GM06990 (cell line): ENCODE data around the gene ZNF592.
"Not testable (repeated sequence)": the region's sequence is repeated elsewhere in the genome, so short reads cannot be mapped to it uniquely, and the experiment has no call there.

Experiments used
- DNase-seq: peaks from one replicate; pipeline ENCODE4 v3.0.0-alpha.2; 2011; ENCODE audit not compliant: insufficient read length; ENCODE audit errors: extremely low read depth
- H3K27me3 ChIP-seq: replicated peaks from 2 replicates; pipeline ENCODE4 v1.6.0; 2011; ENCODE audit warnings: low read length; ENCODE audit not compliant: control insufficient read depth, insufficient read depth
- H3K36me3 ChIP-seq: 2 replicates; pipeline ENCODE4 v1.5.1; 2011; ENCODE audit warnings: low read length; ENCODE audit not compliant: control insufficient read depth, insufficient read depth
- H3K4me3 ChIP-seq: replicated peaks from 2 replicates; pipeline ENCODE4 v1.5.1; 2011; ENCODE audit warnings: low read depth, mild to moderate bottlenecking, control low read depth, low read length
- TF ChIP-seq, protein P1 (sequence below): IDR thresholded peaks from 2 replicates; pipeline ENCODE4 v1.5.1; 2011; ENCODE audit warnings: low read length, control low read depth, mild to moderate bottlenecking, inconsistent platforms; ENCODE audit not compliant: insufficient read depth, poor library complexity, severe bottlenecking

ZNF592 gene

DNA sequence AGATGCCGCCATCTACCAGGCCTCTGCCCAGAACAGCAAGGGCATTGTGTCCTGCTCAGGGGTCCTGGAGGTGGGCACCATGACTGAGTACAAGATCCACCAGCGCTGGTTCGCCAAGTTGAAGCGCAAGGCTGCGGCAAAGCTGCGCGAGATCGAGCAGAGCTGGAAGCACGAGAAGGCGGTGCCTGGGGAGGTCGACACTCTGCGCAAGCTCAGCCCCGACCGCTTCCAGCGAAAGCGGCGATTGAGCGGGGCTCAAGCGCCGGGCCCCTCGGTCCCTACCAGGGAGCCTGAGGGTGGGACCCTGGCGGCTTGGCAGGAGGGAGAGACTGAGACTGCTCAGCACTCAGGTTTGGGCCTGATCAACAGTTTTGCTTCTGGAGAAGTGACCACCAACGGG, 91.3 kb downstream of the ZNF592 start:
- H3K4me3 ChIP-seq: no peak overlapping the region
- no peaks in the 10 kb centered on the region; the same call in 1 of the 2 replicates for H3K27me3 ChIP-seq
- TF ChIP-seq, protein P1, sequence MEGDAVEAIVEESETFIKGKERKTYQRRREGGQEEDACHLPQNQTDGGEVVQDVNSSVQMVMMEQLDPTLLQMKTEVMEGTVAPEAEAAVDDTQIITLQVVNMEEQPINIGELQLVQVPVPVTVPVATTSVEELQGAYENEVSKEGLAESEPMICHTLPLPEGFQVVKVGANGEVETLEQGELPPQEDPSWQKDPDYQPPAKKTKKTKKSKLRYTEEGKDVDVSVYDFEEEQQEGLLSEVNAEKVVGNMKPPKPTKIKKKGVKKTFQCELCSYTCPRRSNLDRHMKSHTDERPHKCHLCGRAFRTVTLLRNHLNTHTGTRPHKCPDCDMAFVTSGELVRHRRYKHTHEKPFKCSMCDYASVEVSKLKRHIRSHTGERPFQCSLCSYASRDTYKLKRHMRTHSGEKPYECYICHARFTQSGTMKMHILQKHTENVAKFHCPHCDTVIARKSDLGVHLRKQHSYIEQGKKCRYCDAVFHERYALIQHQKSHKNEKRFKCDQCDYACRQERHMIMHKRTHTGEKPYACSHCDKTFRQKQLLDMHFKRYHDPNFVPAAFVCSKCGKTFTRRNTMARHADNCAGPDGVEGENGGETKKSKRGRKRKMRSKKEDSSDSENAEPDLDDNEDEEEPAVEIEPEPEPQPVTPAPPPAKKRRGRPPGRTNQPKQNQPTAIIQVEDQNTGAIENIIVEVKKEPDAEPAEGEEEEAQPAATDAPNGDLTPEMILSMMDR: no peak
- H3K36me3 ChIP-seq: no peaks in the 10 kb centered on the region
- no peak for DNase-seq

DNA sequence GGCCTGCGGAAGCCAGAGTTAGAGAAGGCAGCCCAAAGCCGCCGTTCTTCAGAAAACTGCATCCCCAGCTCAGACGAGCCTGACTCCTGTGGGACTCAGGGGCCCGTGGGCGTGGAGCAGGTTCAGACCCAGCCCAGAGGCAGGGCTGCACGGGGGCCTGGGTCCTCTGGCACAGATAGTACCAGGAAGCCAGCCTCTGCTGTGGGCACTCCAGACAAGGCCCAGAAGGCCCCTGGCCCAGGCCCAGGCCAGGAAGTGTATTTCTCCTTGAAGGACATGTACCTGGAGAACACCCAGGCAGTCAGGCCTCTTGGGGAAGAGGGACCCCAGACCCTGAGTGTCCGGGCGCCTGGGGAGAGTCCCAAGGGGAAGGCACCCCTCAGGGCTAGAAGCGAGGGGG, 91.9 kb downstream of the ZNF592 start:
- H3K36me3 ChIP-seq: no peaks in the 10 kb centered on the region
- H3K27me3 ChIP-seq: no peaks in the 10 kb centered on the region
- DNase-seq: no peak
- no peak overlapping the region for H3K4me3 ChIP-seq
- TF ChIP-seq, protein P1: no peak

DNA sequence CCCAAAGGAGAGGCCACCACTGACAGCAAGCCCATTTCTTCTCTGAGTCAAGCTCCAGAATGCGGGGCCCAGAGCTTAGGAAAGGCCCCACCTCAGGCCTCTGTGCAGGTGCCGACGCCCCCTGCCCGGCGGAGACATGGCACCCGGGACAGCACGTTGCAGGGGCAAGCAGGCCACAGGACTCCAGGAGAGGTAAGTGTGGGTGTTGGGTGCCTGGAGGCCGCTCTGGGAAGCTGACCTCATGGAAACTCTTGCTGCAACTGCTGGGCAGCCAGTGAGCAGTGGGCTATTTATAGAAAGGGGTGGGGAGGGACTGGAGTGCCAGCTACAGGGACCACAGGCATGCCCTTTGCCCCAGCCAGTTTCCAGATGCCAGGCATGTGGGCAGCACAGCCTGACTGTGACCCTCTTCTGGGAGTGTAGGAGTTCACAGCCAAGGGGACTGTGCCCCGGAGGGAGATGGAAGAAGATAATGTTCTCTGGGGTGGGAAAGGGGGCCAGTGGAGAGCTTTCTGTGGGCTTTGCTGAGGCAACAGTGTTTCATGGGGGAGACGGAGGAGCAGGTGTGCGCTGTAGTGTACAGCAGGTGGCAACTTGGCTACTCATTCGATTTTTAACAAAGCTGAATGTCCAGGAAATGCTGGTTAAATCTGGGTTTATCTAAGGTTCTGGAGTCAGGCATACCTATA, 92.5 kb downstream of the ZNF592 start:
- H3K36me3 ChIP-seq: no peaks in the 10 kb centered on the region
- no peaks in the 10 kb centered on the region for H3K27me3 ChIP-seq
- TF ChIP-seq, protein P1: no peak
- DNase-seq: no peak
- no peak overlapping the region for H3K4me3 ChIP-seq

DNA sequence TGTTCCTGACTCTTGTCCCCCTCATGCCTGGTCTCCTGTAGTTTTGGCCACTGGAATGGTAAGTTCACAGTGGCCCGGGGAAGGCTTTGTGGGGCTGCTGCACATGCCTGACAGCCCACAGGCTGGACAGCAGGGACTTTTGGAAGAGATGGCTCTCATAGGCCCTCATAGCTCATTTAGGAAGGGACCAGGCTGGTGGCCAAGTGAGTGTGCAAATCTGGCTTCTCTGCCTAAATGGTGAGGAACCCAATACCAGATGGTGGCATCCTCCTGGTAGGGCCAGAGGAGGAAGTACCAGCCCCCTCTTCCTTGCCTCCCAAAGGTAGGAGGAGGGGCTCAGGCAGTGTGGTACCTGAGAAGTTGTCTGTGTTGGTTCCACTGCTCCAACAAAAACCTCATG, 94.4 kb downstream of the ZNF592 start:
- no peaks in the 10 kb centered on the region for H3K36me3 ChIP-seq
- TF ChIP-seq, protein P1: no peak
- no peak overlapping the region for H3K4me3 ChIP-seq
- DNase-seq: no peak
- H3K27me3 ChIP-seq: no peaks in the 10 kb centered on the region

DNA sequence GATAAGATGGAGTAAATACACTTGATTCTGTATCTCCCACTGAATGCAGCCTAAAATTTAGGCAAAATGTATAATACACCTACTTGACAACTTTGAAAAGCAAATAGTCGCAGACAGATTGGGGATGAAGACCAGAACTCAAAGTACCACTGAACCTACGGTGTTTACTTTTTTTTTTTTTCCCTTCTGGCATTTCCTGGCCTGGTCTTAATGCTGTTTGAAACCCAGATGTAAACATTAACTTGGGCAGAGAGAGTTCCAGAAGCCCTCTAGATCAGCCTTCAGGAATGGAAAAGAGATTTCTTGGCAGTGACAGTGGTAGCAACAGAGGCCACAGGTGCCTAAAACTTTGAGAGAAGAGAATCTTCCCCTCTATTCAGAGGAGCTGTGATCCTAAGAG, 96.6 kb downstream of the ZNF592 start:
- H3K36me3 ChIP-seq: no peaks in the 10 kb centered on the region
- DNase-seq: no peak
- TF ChIP-seq, protein P1: no peak
- no peaks in the 10 kb centered on the region for H3K27me3 ChIP-seq
- H3K4me3 ChIP-seq: no peak overlapping the region

DNA sequence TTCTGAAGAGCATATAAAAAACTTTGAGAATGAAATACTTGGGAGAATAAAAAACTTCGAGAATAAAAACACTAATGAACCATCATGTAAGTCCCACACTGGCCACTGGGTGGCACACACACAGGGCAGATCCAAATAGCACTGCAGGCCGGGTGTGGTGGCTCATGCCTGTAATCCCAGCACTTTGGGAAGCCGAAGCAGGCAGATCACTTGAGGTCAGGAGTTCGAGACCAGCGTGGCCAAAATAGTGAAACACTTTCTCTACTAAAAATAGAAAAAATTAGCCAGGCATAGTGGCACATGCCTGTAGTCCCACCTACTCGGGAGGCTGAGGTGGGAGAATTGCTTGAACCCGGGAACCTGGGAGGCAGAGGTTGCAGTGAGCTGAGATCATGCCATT, 97.2 kb downstream of the ZNF592 start:
- not testable (repeated sequence) for H3K36me3 ChIP-seq, H3K4me3 ChIP-seq, DNase-seq, H3K27me3 ChIP-seq
- TF ChIP-seq, protein P1: peak; percentile 67
